Neuronal stem cell (in vitro differentiated cells): ENCODE results near the gene LAMA2.

Experiments
- DNase-seq: peaks from one replicate; pipeline ENCODE4 v3.0.0-alpha.2; 2013; ENCODE audit warnings: low spot score
- H2AFZ ChIP-seq: one replicate; pipeline ENCODE4 v1.6.1; 2013; ENCODE audit warnings: mild to moderate bottlenecking, low read length, inconsistent platforms
- H2AK5ac ChIP-seq: 2 replicates; pipeline ENCODE4 v1.6.1; 2013; ENCODE audit warnings: low read depth, mild to moderate bottlenecking, inconsistent platforms, low read length, moderate library complexity, mixed read lengths
- H2BK120ac ChIP-seq: 2 replicates; pipeline ENCODE4 v1.6.1; 2013; ENCODE audit warnings: low read depth, mild to moderate bottlenecking, inconsistent platforms, low read length, moderate library complexity, mixed read lengths
- H2BK12ac ChIP-seq: one replicate; pipeline ENCODE4 v1.6.1; 2013; ENCODE audit warnings: low read length, inconsistent platforms
- H2BK15ac ChIP-seq: 2 replicates; pipeline ENCODE4 v1.6.1; 2013; ENCODE audit warnings: mild to moderate bottlenecking, low read length, inconsistent platforms, mixed read lengths
- H2BK5ac ChIP-seq: one replicate; pipeline ENCODE4 v1.6.1; 2013; ENCODE audit warnings: inconsistent platforms, mild to moderate bottlenecking, low read length, moderate library complexity
- H3K14ac ChIP-seq: one replicate; pipeline ENCODE4 v1.6.1; 2013; ENCODE audit warnings: low read length, inconsistent platforms
- H3K18ac ChIP-seq: 2 replicates; pipeline ENCODE4 v1.6.1; 2013; ENCODE audit warnings: low read length, inconsistent platforms
- H3K23ac ChIP-seq: 2 replicates; pipeline ENCODE4 v1.6.1; 2013; ENCODE audit warnings: low read depth, mild to moderate bottlenecking, mixed read lengths, low read length, inconsistent platforms; ENCODE audit not compliant: poor library complexity
- H3K27ac ChIP-seq: replicated peaks from 3 replicates; pipeline ENCODE4 v1.5.1; 2013; ENCODE audit warnings: low read length, inconsistent platforms
- H3K27me3 ChIP-seq, 3 experiments: 2 replicates each; pipeline ENCODE4 v1.6.1; 2013; ENCODE audit warnings: low read length in 3 of 3, mild to moderate bottlenecking in 2 of 3, inconsistent platforms in 1 of 3, low read depth in 1 of 3, mixed read lengths in 1 of 3, moderate library complexity in 1 of 3; ENCODE audit not compliant: control insufficient read depth in 3 of 3, insufficient read depth in 3 of 3
- H3K36me3 ChIP-seq, 2 donors: replicated peaks in 1 of 2; 2 replicates each; pipeline ENCODE4 v1.6.1; 2013; ENCODE audit warnings: low read length in 2 of 2; ENCODE audit not compliant: control insufficient read depth in 2 of 2, insufficient read depth in 2 of 2
- H3K4ac ChIP-seq: 2 replicates; pipeline ENCODE4 v1.6.1; 2013; ENCODE audit warnings: inconsistent platforms, mild to moderate bottlenecking, low read length, moderate library complexity
- H3K4me1 ChIP-seq, 2 donors: 1 replicate in 1 of 2; 2 replicates in 1 of 2; pipeline ENCODE4 v1.6.1; 2013; ENCODE audit warnings: low read length in 2 of 2, low read depth in 1 of 2; ENCODE audit not compliant: control insufficient read depth in 2 of 2, insufficient read depth in 1 of 2
- H3K4me2 ChIP-seq: one replicate; pipeline ENCODE4 v1.6.1; 2013; ENCODE audit warnings: mild to moderate bottlenecking, low read length, inconsistent platforms; ENCODE audit not compliant: insufficient read depth, poor library complexity, severe bottlenecking
- H3K4me3 ChIP-seq, 2 donors: 2 replicates each; pipeline ENCODE4 v1.5.1; 2013; ENCODE audit warnings: low read length in 2 of 2, mild to moderate bottlenecking in 2 of 2, inconsistent platforms in 1 of 2, moderate library complexity in 1 of 2
- H3K79me1 ChIP-seq: one replicate; pipeline ENCODE4 v1.6.1; 2013; ENCODE audit warnings: low read depth, mild to moderate bottlenecking, inconsistent platforms, low read length, moderate library complexity
- H3K9ac ChIP-seq: one replicate; pipeline ENCODE4 v1.6.1; 2013; ENCODE audit warnings: mild to moderate bottlenecking, low read depth, low read length, inconsistent platforms; ENCODE audit not compliant: poor library complexity
- H3K9me3 ChIP-seq, 2 donors: replicated peaks in 1 of 2; 2 replicates each; pipeline versions ENCODE3 to v1.6.1; 2013; ENCODE audit warnings: low read length in 2 of 2, mild to moderate bottlenecking in 2 of 2, inconsistent platforms in 1 of 2, low read depth in 1 of 2, mixed read lengths in 1 of 2, moderate library complexity in 1 of 2; ENCODE audit not compliant: control insufficient read depth in 2 of 2, insufficient read depth in 1 of 2
- H4K8ac ChIP-seq: one replicate; pipeline ENCODE4 v1.6.1; 2013; ENCODE audit warnings: low read depth, mild to moderate bottlenecking, inconsistent platforms, low read length, moderate library complexity
- H4K91ac ChIP-seq: one replicate; pipeline ENCODE4 v1.6.1; 2013; ENCODE audit warnings: low read length, low read depth, mild to moderate bottlenecking, inconsistent platforms; ENCODE audit not compliant: poor library complexity
- WGBS, 2 donors: extraction: QIAGEN DNeasy Blood & Tissue Kit; methylation state at CpG; one replicate each; pipeline ENCODE4 v1.1.7; 2013; ENCODE audit warnings: missing lambda C conversion rate in 2 of 2, mixed read lengths in 1 of 2; ENCODE audit not compliant: insufficient read length in 2 of 2, insufficient replicate concordance in 1 of 2; ENCODE audit errors: extremely low coverage in 2 of 2; 5-methylcytosine and 5-hydroxymethylcytosine counted together

The LAMA2 gene

DNA sequence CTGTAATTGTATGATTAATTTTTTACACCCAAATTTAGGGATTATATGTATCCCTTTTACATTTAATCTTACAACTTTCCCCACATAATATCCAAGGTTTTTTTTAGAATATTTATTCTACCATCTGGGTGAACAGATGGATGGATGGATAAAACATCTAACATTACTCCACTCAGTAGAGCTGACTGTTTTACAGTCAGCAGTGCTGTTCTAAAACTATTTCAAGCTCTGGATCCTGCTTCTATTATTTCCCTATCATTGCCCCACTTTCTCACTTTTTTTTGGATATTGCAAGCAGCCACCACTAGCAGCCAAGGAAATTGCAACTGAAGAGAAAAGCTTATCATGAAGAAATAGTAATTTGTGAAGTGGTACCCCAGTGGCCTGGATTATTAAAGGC lies 653.3 kb downstream of the LAMA2 start:
- Histone ChIP-seq H4K91ac (no peak overlapping the region), H4K8ac (no peak overlapping the region), H2AFZ (peak overlapping the region; percentile 48), H3K27me3 (no peaks in the 10 kb centered on the region), H3K27ac (no peak overlapping the region), H3K4me2 (no peak overlapping the region), H3K4me1 (no peaks in the 10 kb centered on the region), H2BK120ac (no peak overlapping the region), H3K36me3 (no peaks in the 10 kb centered on the region), H3K9me3 (no peaks in the 10 kb centered on the region), H3K18ac (no peak overlapping the region), H3K9ac (no peak overlapping the region), H2BK5ac (no peak overlapping the region), H3K23ac (no peak overlapping the region), H2BK12ac (no peak overlapping the region), H3K79me1 (no peaks in the 10 kb centered on the region), H2AK5ac (no peak overlapping the region), H3K4me3 (no peak overlapping the region), H3K4ac (no peak overlapping the region), H2BK15ac (no peak overlapping the region), H3K14ac (no peak overlapping the region)
- DNase-seq, result no peak

GRCh38 chr6:129539032-129539431 lies 656.1 kb downstream of the LAMA2 start:
- Histone ChIP-seq H3K4ac (no peak overlapping the region), H3K4me1 (no peaks in the 10 kb centered on the region), H3K27me3 (no peaks in the 10 kb centered on the region), H2BK15ac (no peak overlapping the region), H2AK5ac (no peak overlapping the region), H2BK5ac (peak overlapping the region; percentile 29), H2BK12ac (no peak overlapping the region), H4K91ac (no peak overlapping the region), H3K23ac (no peak overlapping the region), H2AFZ (no peak overlapping the region), H4K8ac (no peak overlapping the region), H3K9me3 (no peaks in the 10 kb centered on the region), H3K4me2 (no peak overlapping the region), H2BK120ac (peak overlapping the region; percentile 9), H3K79me1 (no peaks in the 10 kb centered on the region), H3K4me3 (peak overlapping the region in 1 of 2 donors; percentile 35), H3K36me3 (no peaks in the 10 kb centered on the region), H3K18ac (peak overlapping the region; percentile 33), H3K14ac (no peak overlapping the region), H3K9ac (no peak overlapping the region), H3K27ac (no peak overlapping the region)
- DNase-seq, result no peak
- WGBS, 2 donors, result no CpG with 5 or more reads among the region's 2 CpGs

DNA sequence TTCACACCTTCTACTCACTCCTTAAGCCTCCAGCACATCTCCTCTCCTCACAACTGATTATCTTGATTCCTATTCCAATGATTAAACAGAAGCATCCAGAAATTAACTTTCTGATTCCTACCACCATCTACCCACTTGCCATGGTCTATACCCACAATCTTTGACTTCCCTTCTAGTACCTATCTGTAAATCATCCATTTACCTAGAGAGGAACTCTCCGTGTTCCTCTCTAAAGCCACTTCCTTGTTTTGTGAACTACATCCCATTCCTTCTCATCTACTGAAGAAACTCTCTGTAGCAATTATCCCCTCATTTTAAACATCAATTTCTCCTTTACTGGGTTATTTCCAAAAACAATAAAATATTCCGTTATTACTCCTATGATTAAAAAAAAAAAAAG lies 659.8 kb downstream of the LAMA2 start:
- H3K18ac ChIP-seq, result no peak overlapping the region
- no peak overlapping the region for H4K91ac ChIP-seq
- H2BK5ac ChIP-seq, result no peak overlapping the region
- 100% methylated on average over 1 of the region's 2 CpGs; no CpG with 5 or more reads in 1 of the 2 donors for WGBS, 2 donors
- no peaks in the 10 kb centered on the region for H3K79me1 ChIP-seq
- H3K36me3 ChIP-seq, result no peaks in the 10 kb centered on the region
- H3K9me3 ChIP-seq, result no peaks in the 10 kb centered on the region
- H3K4ac ChIP-seq, result no peak overlapping the region
- H3K27ac ChIP-seq, result no peak overlapping the region
- H2AFZ ChIP-seq, result no peak overlapping the region
- H2BK12ac ChIP-seq, result no peak overlapping the region
- no peak overlapping the region for H3K23ac ChIP-seq
- no peak overlapping the region for H2BK120ac ChIP-seq
- DNase-seq, result no peak
- no peaks in the 10 kb centered on the region for H3K4me1 ChIP-seq
- no peak overlapping the region for H3K14ac ChIP-seq
- H4K8ac ChIP-seq, result no peak overlapping the region
- H3K27me3 ChIP-seq, result no peaks in the 10 kb centered on the region
- H3K4me3 ChIP-seq, result no peak overlapping the region
- no peak overlapping the region for H3K9ac ChIP-seq
- no peak overlapping the region for H2BK15ac ChIP-seq
- no peak overlapping the region for H2AK5ac ChIP-seq
- no peak overlapping the region for H3K4me2 ChIP-seq

DNA sequence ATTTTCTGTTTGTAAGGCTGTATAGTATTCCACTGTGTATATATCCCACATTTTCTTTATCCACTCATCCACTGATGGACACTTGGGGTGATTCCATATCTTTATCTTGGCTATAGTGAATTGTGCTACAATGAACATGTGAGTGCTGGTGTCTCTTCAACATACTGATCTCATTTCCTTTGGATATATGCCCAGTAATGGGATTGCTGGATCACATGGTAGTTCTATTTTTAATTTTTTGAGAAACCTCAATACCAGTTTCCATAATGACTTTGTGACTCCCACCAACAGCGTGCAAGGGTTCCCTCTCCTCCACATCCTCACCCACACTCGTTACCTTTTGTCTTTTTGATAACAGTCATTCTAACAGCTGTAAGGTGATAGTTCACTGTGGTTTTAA lies 661.0 kb downstream of the LAMA2 start:
- no peaks in the 10 kb centered on the region for H3K36me3 ChIP-seq
- H3K4me1 ChIP-seq, result no peaks in the 10 kb centered on the region
- H2BK15ac ChIP-seq, result no peak overlapping the region
- H3K18ac ChIP-seq, result no peak overlapping the region
- no peak overlapping the region for H2AFZ ChIP-seq
- no peak overlapping the region for H4K8ac ChIP-seq
- H3K4me2 ChIP-seq, result no peak overlapping the region
- H3K79me1 ChIP-seq, result no peaks in the 10 kb centered on the region
- no peak for DNase-seq
- H2BK5ac ChIP-seq, result no peak overlapping the region
- H3K4ac ChIP-seq, result no peak overlapping the region
- no peak overlapping the region for H3K27ac ChIP-seq
- H3K14ac ChIP-seq, result no peak overlapping the region
- no peak overlapping the region for H3K4me3 ChIP-seq
- no peak overlapping the region for H2BK12ac ChIP-seq
- no peaks in the 10 kb centered on the region for H3K27me3 ChIP-seq
- WGBS, 2 donors, result no CpG with 5 or more reads among the region's 2 CpGs
- no peak overlapping the region for H2AK5ac ChIP-seq
- no peak overlapping the region for H4K91ac ChIP-seq
- H2BK120ac ChIP-seq, result no peak overlapping the region
- no peak overlapping the region for H3K9ac ChIP-seq
- H3K23ac ChIP-seq, result no peak overlapping the region
- no peaks in the 10 kb centered on the region for H3K9me3 ChIP-seq
